NCI-H2107 treated with DMSO at 0.1 percent for 48 hours (cell line): ENCODE measurements around the gene SSBP3.

Experiments
- DNase-seq: peaks from one replicate; lab custom pipeline; 2025; ENCODE audit not compliant: unreplicated experiment; lab: John Stamatoyannopoulos, UW

Gene SSBP3

DNA sequence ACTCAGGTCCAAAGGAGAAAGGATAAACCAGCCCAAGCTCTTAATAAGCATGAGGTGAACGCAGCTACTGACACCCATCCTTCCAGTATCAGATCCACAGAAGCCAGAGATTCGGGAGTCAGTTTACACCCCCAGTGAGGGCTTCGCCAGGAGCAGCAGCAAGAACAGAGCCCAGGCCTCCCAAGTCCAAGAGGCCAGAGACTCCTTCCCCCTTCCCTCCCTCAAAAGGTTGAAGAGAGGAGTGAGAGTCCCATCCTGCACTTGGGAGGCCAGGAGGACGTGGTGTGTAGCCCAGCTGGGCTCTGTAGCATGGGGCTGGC is 133.5 kb downstream of the SSBP3 start:
- no peak for DNase-seq

DNA sequence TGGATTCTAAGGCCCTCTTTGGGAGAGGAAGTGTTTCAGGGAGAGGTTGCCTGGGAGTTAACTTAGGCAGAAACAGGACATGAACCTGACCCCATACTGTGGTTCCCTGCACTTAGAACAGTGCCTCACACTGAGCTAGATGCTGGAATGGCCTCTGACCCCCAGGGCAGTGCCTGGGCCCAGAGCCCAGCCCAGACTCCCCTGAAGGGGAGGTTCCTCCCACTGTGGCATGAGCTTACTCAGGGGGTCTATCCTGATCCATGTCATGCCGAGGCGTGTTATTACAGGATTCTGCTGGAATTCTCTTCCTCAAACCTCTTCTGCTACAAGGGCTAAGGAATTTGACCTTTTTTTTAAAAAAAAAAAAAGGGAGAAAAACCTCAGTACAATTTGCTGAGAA is 134.1 kb downstream of the SSBP3 start:
- DNase-seq, result no peak

DNA sequence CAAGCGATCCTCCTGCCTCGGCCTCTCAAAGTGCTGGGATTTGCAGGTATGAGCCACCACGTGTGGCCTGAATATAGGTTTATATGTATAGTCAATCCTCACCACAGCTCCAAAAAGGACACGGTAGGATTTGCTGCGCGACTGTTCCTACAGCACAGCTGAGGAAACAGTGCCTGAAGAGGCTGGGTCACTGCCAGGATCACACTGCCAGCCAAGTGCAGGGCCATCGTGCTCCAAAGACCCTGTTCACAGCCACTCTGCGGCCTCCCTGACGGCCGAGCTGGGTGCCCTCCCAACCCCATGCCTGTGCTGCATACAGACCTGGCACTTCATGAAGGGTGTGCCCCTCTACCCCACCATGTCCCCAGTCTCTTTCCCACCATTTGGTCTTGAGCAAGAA is 134.9 kb downstream of the SSBP3 start:
- DNase-seq, result no peak

DNA sequence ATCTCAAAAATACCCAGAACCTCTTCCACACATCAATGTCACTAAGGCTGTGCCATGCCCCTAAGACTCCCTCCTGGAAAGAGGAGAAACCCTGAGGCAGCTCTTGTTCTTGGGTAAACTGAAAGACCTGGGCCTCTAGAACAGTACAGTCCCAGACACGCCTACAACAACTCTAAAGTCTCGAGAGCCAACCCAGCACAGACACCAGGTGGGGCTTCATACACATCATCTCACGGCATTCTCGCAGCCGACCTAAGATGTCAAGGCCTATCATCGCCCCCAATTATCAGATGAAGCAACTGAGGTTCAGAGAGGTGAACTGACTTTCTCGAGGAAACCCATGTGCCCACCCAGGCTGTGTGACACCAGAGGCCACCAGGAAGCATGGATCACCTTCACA is 135.7 kb downstream of the SSBP3 start:
- DNase-seq, result no peak

DNA sequence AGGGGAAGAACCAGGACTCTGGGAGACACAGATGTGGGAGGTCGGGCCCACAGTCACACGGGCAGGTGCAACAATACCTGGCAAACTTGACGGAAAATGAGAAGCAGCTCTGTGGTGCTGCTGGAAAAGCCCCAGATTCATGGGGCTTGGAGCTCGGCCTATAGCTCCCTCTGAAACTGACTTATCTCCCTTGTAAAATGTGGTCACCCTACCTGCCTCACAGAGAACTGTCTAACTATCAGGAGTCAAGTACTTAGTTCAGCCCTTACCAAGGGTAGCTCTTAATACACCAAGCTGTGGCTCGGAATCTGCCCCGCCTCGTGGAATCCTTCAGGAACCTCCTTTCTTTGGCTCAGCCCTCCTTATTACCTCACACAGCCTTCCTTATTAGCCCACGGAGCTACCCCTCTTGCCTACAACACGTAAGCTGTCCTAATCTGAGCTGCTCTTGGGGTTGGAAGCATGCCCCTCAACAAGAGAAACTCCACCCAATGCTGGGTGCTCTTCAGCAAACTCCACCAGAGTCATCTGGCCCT is 137.4 kb downstream of the SSBP3 start:
- peak; percentile 7 for DNase-seq

DNA sequence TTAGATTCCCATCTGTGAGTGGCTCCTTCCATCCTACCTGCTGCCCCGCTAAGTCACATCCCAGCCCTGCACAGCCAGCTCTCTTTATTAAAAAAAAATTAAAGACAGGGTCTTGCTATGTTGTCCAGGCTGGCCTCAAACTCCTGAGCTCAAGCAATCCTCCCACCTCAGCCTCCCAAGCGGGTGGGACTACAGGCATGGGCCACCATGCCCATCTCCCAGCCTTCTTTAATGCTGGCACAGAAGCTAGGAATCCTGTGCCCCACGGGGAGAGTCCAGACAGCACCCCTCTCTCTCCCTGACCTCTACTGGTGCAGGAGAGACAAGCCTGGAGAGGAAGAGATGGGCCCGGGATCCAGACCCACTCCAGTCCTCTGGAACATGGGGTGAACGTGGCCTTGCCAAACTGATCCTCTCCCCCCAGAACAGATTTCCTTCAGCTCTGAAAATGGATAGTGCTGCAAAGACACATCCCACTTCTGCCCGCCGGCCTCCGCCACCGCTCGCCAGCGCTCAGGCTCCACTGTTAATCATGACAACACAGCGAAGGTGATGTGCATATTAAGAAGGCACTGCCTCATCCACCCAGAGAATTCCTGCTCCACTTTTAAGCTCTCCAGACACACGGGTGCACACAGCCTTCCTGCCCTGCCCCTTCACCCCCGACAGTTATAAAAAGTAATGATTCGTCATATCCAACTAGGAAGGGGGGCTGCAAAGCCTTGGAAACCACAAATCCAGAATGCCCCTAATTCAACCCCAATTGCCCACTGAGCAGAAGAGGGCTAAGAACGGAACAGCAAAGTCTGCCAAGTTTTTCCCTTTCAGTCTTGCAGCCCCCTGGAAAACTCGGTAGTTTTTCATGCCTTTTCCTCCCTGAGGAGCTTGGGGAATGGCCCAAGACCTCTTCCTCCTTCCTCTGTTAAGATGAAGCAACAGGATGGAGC is 138.1 kb downstream of the SSBP3 start:
- no peak for DNase-seq

DNA sequence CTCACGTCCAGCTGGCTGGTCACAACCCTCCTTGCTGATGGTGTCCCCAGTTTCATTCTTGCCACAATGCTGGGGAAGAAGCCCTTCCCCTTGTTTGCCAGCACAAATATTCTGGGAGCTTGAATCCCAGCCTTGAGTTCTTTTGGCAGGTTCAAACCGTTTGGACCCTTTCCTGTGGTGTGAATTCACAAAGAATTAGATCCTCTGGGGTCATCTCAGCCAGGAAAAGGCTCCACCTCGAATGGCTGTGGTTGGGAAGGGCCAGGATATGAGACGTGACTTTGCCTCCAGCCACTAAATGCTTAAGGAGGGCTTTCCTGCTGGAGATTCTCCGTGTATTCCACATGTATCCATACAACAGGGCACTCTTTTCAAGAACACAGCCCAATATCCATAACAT is 139.3 kb downstream of the SSBP3 start:
- no peak for DNase-seq

DNA sequence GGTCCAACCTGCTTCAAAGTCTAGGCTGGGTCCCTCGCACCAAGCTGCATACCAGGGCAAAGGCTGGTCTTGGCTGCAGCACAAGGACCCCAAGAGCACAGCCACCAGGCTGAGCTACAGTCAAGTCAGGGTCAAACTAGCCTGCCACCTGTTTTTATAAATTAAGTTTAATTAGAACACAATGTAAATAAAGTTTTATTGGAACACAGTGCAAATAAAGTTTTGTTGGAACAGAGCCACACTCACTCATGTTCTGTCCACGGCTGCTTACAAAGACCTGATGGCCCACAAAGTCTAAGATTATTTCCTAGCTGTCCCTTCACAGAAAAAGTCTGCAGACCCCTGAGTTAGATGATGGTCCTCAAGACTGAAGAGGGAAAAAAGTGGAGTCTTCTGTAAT is 140.0 kb downstream of the SSBP3 start:
- no peak for DNase-seq

DNA sequence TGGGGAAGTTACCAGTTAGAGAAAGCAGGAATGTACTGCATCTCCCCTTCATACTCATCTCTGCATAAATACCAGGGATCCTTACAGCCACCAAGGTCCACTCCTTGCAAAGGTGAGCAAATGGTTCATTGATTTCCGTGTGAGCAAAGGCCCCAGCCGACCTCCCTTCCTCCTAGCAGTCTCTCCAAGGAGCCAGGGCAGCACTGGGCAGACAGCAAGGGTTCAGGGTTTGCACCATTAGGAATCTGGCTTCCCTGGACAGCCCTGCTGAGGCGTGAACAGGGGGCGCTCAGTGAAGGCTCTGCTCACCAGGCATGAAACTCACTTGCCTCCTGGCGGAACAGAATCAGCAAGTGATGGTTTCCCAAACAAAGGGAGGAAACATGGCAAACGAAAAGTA is 140.5 kb downstream of the SSBP3 start:
- no peak for DNase-seq

DNA sequence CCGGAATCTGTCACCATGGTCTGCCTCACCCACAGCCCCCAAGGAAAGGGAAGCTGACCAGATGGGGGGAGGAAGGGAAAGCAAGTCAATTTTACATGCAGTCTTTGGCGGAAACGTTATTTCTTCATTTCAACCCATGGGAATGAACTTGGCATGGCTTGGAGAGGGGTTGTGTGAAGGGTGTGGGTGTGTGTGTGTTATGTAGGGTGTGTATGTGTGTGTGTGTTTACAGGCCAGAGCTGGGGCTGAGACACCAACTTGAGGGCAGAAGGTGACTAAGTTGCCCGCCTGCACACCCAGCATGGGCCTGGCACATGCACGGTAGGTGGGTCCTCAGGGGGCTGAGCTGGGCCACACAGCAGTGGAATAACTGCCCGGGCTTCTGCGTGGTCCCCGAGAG is 141.1 kb downstream of the SSBP3 start:
- no peak for DNase-seq

DNA sequence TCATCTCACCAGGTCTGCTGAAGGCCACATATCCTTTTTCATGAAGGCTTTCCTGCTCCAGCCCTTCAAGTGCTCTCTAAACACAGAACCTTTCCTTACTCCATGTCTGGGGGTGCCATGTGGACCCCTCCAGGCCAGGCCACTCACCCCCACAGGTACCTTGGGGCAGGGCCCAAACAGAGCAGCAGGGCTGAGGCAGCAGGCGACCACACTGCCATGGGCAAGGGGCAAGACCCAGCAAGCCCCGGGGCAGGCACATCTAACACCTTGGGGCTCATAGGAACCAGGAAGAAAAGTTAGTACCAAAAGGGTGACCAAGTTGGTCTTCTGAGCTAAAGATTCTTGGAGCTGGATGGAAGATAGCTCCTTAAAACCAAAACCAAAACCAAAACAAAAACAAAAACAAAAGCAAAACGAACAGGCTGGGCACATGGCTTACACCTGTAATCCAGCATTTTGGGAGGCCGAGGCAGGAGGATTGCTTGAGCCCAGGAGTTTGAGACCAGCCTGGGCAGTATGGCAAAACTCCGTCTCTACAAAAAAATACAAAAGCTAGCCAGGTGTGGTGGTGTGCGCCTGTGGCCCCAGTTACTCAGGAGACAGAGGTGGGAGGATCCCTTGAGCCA is 142.5 kb downstream of the SSBP3 start:
- no peak for DNase-seq

DNA sequence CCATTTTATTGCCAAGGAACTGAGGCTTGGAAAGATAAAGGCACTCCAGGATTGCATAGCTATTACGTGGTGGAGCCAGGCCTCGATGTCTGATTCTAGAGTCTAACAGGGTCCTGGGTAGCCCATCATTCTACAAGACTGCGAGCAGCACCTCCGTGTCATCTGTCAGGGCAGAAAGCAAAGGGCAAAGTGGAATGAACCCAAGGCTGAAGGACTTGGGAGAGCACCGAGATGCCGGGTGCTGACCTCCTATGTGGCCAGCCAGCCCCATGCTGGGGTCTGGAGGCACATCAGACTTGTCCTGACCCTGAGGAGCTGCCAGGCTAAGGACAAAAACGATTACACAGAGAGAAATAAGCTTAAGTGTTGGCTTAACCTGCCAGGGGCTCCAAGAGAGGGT is 143.9 kb downstream of the SSBP3 start:
- DNase-seq, result no peak

DNA sequence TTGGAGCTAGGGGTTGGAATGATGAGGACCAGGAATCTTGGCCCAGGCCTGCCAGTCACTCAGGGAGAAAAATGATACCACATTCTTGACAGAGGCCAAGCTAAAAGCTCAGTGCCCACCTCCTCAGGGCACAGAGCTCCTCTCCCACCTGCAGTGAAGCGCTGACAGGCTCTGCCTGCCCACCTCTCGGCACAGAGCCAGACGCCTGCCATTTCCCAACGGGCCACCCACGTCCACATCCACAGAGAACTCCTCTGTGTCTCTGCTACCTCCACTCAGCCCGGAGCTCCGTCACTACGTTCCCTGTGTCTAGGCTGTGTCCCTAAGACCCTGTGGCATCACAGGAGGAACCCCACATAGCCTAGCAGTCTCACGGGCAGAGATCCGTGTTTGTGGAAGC is 145.4 kb downstream of the SSBP3 start:
- no peak for DNase-seq

DNA sequence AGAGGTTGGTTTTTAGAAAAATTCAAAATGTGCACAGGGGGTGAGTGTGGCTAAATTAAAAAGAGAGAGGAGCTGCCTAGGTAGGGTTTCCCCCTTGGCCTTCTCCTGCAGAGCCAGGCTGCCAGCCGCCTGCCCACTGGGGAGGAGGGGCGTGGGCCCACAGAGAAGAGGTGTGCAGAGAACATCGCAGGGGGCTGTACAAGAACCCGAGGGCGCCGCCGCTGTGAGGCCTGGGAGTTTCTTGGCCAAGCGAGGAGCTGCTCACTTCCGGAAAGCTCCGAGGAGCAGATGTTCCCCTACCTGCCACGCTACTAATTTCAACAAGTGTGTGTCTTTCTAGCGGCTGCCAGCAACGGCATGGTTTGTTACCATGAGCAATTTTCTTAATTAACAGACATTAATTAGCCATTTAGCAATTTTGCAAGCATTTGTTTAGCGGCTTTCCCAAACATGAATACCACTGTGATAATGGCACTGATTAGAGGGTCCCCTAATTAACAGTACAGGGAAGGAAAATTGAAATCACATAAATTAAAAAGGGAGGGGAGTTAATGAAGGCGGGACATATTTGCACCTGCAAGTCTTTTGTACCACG is 146.6 kb downstream of the SSBP3 start:
- DNase-seq, result peak; percentile 66

DNA sequence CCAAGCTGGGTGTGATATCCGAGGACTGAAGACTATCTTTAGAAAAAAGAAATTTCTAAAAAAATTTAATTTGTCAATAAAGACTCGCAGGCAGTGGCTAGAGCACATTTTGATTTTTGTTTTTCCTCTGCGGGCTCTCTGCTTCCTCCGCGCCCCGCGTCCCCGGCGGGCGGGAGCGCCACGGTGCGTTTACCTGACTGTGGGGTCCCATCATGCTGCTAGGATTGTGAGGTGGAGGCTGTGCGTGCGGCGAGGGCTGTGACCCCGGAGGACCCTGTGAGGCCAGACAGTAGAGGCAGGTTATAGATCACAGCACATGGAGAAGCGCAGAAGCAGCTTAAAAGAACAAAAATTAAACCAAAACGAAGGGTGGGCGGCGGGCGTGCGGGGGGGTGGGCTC is 148.3 kb downstream of the SSBP3 start:
- no peak for DNase-seq

DNA sequence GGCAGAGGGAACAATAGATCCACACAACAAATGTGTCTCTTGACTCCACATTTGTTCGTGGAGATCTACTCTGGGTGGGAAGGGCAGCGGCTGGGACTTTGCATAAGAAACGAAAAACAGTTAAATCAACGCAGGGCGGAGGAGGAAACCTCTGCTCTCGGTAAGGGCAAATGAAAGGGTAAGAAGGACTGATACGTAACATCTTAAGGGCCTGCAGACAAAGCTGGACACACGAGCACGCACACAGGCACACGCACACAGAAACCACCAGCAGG is 148.9 kb downstream of the SSBP3 start:
- no peak for DNase-seq

DNA sequence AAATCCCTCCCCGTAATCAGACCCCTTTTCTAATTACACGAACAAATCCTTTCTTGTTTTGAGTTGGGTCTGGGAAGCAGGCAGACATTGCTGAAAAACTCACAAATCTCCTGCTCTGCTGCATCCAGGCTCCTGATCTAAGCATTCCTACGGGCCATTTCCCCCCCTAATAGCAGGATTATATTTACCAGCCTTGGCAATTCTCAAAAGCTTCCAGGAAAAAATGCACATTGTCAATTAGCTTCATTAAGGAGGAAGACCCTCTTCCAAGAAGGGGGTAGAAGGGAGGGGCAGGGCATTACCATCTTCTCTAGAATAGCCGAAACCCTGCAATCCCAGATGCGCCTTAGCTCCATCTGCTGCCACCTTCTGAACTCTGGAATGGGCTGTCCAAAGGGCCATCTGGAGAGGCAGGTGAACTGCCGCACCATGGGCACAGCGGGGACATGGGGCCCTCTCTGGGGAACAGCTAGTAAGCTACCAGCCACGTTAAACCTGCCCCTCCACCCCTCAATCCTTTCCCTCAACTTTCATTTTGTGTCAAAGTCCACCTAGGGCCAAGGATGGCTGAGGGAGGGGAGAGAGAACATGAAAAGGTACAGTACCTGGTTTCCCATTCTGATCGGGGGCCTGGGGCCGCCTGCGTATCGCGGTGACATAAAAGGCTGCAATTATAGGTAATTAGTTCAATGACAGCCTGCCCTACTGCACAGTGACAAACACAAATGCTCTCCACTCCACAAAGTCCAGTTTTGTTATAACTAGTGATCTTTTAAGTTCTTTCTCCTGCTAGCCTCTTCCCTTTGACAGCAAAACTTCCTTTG is 149.5 kb downstream of the SSBP3 start:
- no peak for DNase-seq

DNA sequence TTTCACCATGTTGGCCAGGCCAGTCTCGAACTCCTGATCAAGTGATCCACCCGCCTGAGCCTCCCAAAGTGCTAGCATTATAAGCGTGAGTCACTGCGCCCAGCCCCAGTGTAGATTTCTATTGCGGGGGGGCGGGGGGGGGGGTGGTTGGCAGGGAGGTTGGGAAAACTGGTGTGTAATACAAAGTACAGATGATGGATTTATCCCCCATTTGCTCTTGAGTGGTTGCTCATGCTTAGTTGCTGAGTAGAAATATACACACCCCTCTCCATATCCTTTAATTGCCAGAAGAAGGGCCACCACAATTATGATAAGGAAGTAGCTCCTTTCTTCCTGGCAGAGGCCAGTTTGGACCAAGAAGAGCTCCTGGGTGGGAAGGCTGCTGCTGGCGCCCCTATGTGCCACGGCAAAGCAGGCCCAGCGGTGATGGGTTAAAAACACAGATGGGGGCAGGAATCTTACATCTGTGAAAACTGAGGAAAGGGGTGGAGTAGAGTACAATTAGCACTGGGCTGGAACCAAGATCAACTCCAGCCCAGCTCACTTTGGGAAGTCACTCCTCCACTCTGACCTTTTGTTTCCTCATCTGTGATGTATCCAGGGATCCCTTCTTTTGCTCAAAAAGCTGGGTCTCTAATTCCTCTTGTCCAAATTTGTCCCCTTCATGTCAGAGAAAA is 151.0 kb downstream of the SSBP3 start:
- DNase-seq, result no peak

DNA sequence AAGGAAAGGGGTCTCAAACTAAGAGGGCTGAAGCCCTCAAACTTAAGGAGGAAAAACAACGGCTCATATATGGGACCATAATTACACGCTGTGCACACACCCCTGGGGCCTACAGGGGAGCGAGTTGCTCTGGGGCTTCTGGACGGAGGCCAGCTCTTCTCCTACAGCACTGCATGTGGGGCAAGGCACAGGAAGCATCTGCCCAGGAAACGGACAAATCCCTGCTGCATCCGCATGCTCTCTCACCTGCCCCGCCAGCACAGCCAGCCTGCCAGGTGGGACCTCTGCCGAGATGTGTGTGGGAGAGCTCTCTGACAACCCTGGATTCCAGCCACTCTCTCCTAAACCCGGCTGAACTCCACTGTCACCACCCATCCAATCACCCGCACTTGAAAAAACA is 152.1 kb downstream of the SSBP3 start:
- peak; percentile 77 for DNase-seq

DNA sequence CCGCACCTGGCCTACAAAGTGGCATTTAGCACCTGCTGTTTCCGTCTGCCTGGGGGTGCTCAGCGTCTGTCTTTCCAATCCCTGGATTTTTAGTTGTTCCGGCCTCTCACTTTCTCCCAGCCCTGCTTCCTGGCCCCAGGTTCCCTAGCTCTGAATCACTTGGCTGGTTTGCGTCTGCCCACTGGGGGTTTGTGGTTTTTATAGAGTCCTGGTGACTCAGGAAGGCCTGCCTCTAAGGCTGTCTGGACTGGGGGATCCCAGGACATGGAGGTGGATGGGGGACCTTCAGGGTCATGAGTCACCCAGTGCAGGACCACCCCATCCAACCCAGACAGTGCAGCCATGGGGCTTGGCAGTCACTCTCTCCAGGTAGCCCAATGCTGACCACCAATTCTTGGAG is 152.7 kb downstream of the SSBP3 start:
- DNase-seq, result peak; percentile 52

DNA sequence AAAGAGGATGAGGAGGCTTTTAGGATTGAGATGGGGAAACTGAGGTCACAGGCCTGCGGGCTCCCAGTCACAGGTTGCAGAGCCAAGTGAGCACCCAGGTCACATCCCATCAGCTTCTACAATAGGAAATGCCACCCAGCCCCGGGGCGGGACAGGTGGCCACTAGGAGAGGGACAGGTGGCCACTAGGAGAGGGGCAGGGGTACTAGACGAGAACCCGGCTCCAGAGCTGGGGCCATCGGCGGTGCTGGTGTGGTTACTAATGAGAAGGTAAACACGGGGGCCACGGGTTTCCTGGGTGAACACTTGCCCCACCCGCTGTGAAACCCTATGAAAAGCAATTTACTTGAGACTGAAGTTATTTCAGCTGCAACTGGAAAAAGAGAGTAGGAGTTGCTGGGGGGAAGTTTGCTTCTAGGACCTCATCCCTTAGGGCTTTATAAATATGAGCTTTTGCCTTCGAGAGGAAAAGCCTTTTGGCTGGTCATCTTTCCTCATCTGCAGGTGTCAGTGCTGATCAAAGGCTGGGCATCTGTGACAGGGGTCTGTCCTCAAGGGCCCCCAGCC is 153.7 kb downstream of the SSBP3 start:
- DNase-seq, result no peak
